ENCODE measurements around the gene ZNF827. TPM values are rescaled to one million over a fixed set of nuclear protein-coding genes. Genes with fewer than 3 reads are reported as not detected.
A peak's percentile ranks its signal among the peaks of the same experiment; 100 is the strongest.

Gene ZNF827
- total and polyA plus RNA-seq, 7 donors: 1.7 to 15.2 (median 7.3) TPM

DNA sequence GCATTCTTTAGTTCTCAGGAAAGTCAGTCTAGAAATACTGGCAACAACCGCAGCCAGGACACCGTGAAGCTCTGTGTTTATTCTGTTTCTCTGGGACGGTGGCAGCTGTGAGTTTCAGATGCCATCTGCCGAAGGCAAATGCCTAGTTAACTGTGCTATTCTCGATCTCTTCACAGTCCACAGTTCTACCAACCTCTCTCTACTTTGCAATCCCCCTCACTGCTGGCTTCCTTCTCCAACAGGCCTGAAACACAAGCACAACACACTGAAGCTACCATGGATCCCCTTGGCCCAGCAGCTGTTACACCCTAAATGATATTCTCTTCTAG, 118.8 kb downstream of the ZNF827 start:
- DNase-seq (no peak), ATAC-seq (peak; percentile 76 to 89 (median 83))
- peaks cover 29% of the 10 kb centered on the region for H3K4me1 ChIP-seq
- no peaks in the 10 kb centered on the region for H3K9me3 ChIP-seq
- WGBS, 3 donors: 12 to 16% (median 12%) methylated on average over 5 of the region's 5 CpGs
- TF ChIP-seq, protein P1, sequence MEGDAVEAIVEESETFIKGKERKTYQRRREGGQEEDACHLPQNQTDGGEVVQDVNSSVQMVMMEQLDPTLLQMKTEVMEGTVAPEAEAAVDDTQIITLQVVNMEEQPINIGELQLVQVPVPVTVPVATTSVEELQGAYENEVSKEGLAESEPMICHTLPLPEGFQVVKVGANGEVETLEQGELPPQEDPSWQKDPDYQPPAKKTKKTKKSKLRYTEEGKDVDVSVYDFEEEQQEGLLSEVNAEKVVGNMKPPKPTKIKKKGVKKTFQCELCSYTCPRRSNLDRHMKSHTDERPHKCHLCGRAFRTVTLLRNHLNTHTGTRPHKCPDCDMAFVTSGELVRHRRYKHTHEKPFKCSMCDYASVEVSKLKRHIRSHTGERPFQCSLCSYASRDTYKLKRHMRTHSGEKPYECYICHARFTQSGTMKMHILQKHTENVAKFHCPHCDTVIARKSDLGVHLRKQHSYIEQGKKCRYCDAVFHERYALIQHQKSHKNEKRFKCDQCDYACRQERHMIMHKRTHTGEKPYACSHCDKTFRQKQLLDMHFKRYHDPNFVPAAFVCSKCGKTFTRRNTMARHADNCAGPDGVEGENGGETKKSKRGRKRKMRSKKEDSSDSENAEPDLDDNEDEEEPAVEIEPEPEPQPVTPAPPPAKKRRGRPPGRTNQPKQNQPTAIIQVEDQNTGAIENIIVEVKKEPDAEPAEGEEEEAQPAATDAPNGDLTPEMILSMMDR (IDR thresholded peaks at IDR 0.05): no peak
- peak overlapping the region; percentile 47 for H3K4me3 ChIP-seq
- peak overlapping the region; percentile 90 for H3K27ac ChIP-seq
- H3K27me3 ChIP-seq (ENCODE audit: insufficient read depth in 3 of 3, low read length in 2 of 3): no peaks in the 10 kb centered on the region
- intact Hi-C loops (cut with DNase I): loop anchor here in 1 of 2 donors (5.0 kb wide), 1 partner anchor 83 kb away; no protein-coding TSS in a partner anchor
- no peaks in the 10 kb centered on the region for H3K36me3 ChIP-seq (ENCODE audit: insufficient read depth in 1 of 2, low read depth in 1 of 2)

DNA sequence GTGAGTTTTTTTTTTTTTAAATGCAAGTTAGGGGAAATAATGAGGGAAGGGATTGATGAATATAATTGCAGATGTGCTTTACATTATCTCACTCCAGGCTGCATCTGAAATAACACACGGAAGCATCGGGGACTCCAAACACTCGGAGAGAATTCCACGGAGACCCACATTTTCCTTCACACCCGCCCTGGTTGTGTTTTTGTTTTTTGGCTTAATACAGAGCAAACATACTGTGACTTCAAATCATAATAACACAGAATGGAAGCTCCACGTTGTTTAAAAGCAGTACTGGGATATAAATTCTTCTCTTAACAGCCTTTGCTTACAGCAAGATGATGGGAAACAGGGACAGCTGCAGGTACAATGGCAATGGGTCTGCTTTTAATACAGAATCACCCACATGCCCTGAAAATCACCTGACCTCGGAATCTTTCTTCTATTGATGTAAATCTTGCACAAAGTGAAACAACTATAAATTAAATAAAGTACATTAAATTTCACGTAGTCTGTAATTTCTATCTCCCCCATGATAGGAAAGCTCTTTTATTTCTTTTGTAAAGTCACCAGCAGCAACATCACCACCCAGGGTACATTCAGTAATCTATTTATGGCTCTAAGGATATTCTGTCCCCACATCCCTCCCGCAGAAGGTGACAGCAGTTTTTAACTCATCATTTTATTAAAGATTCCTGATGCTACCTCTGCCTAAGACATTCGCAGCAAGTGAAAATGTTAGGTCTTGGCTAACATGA, 119.3 kb downstream of the ZNF827 start:
- TF ChIP-seq, protein P1 (IDR thresholded peaks at IDR 0.05): no peak
- no peak for DNase-seq
- no peaks in the 10 kb centered on the region for H3K36me3 ChIP-seq (ENCODE audit: insufficient read depth in 1 of 2, low read depth in 1 of 2)
- peak overlapping the region; percentile 47 for H3K4me3 ChIP-seq
- H3K27ac ChIP-seq: peak overlapping the region; percentile 90
- H3K4me1 ChIP-seq: peaks cover 29% of the 10 kb centered on the region
- 26 to 28% (median 26%) methylated on average over 10 of the region's 10 CpGs for WGBS, 3 donors
- peak; percentile 75 to 88 (median 80) for ATAC-seq
- intact Hi-C loops (cut with DNase I): loop anchor here in 1 of 2 donors (5.0 kb wide), 1 partner anchor 82 kb away; no protein-coding TSS in a partner anchor
- H3K9me3 ChIP-seq: no peaks in the 10 kb centered on the region
- no peaks in the 10 kb centered on the region for H3K27me3 ChIP-seq (ENCODE audit: insufficient read depth in 3 of 3, low read length in 2 of 3)

DNA sequence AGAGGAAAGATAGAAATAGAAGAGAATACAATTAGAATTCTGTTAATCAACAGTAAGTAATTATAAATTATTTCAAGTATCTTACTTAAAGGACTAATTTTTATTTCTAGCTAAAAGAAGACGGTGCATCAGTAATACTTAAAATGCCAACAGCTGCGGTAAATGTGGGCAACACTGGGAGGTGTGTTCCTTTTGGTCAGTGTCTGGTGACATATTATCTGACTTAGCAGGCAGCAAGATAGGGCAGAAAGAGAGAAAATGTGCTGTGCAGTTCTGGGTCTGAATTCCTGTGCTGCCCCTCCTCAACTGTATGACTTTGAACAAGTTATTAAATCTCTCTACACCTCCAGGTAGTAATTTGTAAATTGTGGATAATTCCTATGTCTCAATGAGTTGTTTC, 120.6 kb downstream of the ZNF827 start:
- Histone ChIP-seq H3K27me3 (ENCODE audit: insufficient read depth in 3 of 3, low read length in 2 of 3) (no peaks in the 10 kb centered on the region), H3K4me3 (no peak overlapping the region), H3K36me3 (ENCODE audit: insufficient read depth in 1 of 2, low read depth in 1 of 2) (no peaks in the 10 kb centered on the region), H3K4me1 (peaks cover 29% of the 10 kb centered on the region), H3K27ac (no peak overlapping the region), H3K9me3 (no peaks in the 10 kb centered on the region)
- TF ChIP-seq, protein P1 (IDR thresholded peaks at IDR 0.05): no peak
- ATAC-seq (no peak), DNase-seq (no peak)
- intact Hi-C loops (cut with DNase I): loop anchor here in 1 of 2 donors (5.0 kb wide), 1 partner anchor 81 kb away; no protein-coding TSS in a partner anchor
- 52 to 84% (median 58%) methylated on average over 2 of the region's 2 CpGs for WGBS, 3 donors

DNA sequence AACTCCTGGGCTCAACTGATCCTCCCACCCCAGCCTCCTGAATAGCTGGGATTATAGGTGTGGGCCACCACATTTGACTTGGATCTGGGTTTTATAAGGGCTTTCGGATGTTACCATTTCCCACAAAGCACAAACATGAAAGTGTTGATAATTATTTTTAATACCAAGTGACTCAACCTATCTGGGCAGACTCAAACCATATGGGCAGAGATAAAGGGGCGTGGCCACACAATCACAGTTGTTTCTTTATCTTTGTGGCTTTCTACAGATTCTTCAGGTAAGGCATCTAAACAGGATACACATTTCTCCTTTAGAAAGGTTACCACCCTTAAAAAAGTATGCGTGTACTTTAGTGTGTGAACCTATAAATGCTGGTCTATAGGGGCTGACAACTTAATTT, 122.5 kb downstream of the ZNF827 start:
- TF ChIP-seq, protein P1 (IDR thresholded peaks at IDR 0.05): no peak
- no peak for DNase-seq
- Histone ChIP-seq H3K27me3 (ENCODE audit: insufficient read depth in 3 of 3, low read length in 2 of 3) (no peaks in the 10 kb centered on the region), H3K27ac (no peak overlapping the region), H3K4me1 (peaks cover 27% of the 10 kb centered on the region), H3K4me3 (no peak overlapping the region), H3K36me3 (ENCODE audit: insufficient read depth in 1 of 2, low read depth in 1 of 2) (no peaks in the 10 kb centered on the region), H3K9me3 (no peaks in the 10 kb centered on the region)
- ATAC-seq: no peak
- intact Hi-C loops (cut with DNase I): loop anchor here in 1 of 2 donors (5.0 kb wide), 1 partner anchor 79 kb away; no protein-coding TSS in a partner anchor
- WGBS, 3 donors: 98 to 100% (median 98%) methylated on average over 3 of the region's 3 CpGs
